Adrenal gland (tissue), 5 donors: ENCODE results near the gene PHACTR2.

ENCODE experiments used
- CTCF ChIP-seq, 6 experiments: fragments of 450-650 bp in 4 of 6; fragments of 200-600 bp in 2 of 6; sonication (generic) in 1 of 6; IDR thresholded peaks; 1 replicate in 5 of 6; 2 replicates in 1 of 6; pipeline versions ENCODE4 v1.5.1 to v1.8.0; 2016 to 2021; ENCODE audit warnings: antibody characterized with exemption in 6 of 6, mild to moderate bottlenecking in 2 of 6, moderate library complexity in 1 of 6
- POLR2A ChIP-seq, 2 donors: fragments of 450-650 bp; IDR thresholded peaks; one replicate each; pipeline ENCODE4 v1.6.1; 2017; ENCODE audit warnings: antibody characterized with exemption in 2 of 2, mild to moderate bottlenecking in 2 of 2, moderate library complexity in 1 of 2
- donor health status: DM: no; HTN: no; CAD: no.

DNA sequence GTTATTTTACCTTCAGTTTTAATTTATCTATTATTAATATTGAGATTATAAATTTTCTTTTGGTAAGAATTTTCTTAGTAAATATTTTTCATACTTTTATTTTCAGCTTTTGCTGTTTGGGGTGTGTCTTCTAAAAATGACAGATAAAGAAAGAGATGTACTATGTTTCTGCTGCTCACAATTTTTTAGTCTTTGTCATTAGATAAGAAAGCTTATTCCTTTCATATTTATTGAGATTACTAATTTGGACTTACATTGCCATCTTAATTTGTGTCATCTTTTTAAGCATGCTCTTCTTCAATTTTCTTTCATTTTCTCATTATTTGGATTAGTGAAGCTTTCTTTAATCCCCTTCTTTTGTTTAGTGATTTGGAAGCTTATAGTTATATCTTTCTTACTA, 13.6 kb upstream of the PHACTR2 start:
- TF ChIP-seq CTCF (IDR thresholded peaks at IDR 0.05) (no peak), POLR2A (IDR thresholded peaks at IDR 0.05) (no peak)
